Right lobe of liver (tissue), 4 donors: Measurements from ENCODE around the gene MTNR1A.

Experiments
- CTCF ChIP-seq, 4 donors: fragments of 200-600 bp in 3 of 4; fragments of 450-650 bp in 1 of 4; IDR thresholded peaks; one replicate each; pipeline versions ENCODE4 v1.5.1 to v1.8.0; 2016 to 2022; ENCODE audit warnings: antibody characterized with exemption in 4 of 4, mild to moderate bottlenecking in 2 of 4
- POLR2A ChIP-seq: fragments of 450-650 bp; IDR thresholded peaks from one replicate; pipeline ENCODE4 v1.6.1; 2017; ENCODE audit warnings: antibody characterized with exemption, mild to moderate bottlenecking
- donor health status: DM: no; HTN: no; CAD: no.
- donor health status: DM: no; HTN: no; CAD: no.
- donor health status: DM: no; HTN: yes; CAD: no.

- TF ChIP-seq POLR2A (no peak), CTCF (IDR thresholded peaks at IDR 0.05) (no peak)
These were observed 37.1 kb upstream of the MTNR1A start for GRCh38 chr4:186592445-186592844.
